Fibroblast of pulmonary artery (primary cell): Measurements from ENCODE around the gene KHDC1.
"Not testable (repeated sequence)": the region's sequence is repeated elsewhere in the genome, so short reads cannot be mapped to it uniquely, and the experiment has no call there.

Experiments used
- DNase-seq: peaks from one replicate; pipeline ENCODE4 v3.0.0-alpha.2; 2010; ENCODE audit warnings: low read depth
- H3K4me3 ChIP-seq: replicated peaks from 2 replicates; pipeline ENCODE4 v1.5.1; 2011; ENCODE audit warnings: low read depth, mild to moderate bottlenecking, control low read depth, low read length, moderate library complexity
- CTCF ChIP-seq: IDR thresholded peaks from 2 replicates; pipeline ENCODE4 v1.5.1; 2011; ENCODE audit warnings: mild to moderate bottlenecking, control low read depth, low read length, inconsistent platforms; ENCODE audit errors: missing control alignments

KHDC1 gene, protein sequence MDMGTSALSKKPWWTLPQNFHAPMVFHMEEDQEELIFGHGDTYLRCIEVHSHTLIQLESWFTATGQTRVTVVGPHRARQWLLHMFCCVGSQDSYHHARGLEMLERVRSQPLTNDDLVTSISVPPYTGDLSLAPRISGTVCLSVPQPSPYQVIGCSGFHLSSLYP

GRCh38 chr6:73262671-73263569 is at the start of gene KHDC1:
Gene KHDC1 (minus strand): TSS chr6:73263196. CDS start chr6:73242517, 20,679 bp downstream.
- DNase-seq: peak; percentile 48
- H3K4me3 ChIP-seq: peak within 1 kb of the TSS; percentile 65
- peak; percentile 4 for TF ChIP-seq CTCF

- DNase-seq: not testable (repeated sequence)
- H3K4me3 ChIP-seq: peak overlapping the region; percentile 82
Measured at GRCh38 chr6:73310503-73310845, 47.5 kb upstream of the KHDC1 start.

- TF ChIP-seq CTCF: peak; percentile 55
- DNase-seq: peak; percentile 59
- H3K4me3 ChIP-seq: peak overlapping the region; percentile 82
Measured at GRCh38 chr6:73309785-73310502, 46.9 kb upstream of the KHDC1 start.

GRCh38 chr6:73309535-73309784 is 46.5 kb upstream of the KHDC1 start:
- DNase-seq: no peak
- TF ChIP-seq CTCF: no peak
- H3K4me3 ChIP-seq: peak overlapping the region; percentile 82

DNA sequence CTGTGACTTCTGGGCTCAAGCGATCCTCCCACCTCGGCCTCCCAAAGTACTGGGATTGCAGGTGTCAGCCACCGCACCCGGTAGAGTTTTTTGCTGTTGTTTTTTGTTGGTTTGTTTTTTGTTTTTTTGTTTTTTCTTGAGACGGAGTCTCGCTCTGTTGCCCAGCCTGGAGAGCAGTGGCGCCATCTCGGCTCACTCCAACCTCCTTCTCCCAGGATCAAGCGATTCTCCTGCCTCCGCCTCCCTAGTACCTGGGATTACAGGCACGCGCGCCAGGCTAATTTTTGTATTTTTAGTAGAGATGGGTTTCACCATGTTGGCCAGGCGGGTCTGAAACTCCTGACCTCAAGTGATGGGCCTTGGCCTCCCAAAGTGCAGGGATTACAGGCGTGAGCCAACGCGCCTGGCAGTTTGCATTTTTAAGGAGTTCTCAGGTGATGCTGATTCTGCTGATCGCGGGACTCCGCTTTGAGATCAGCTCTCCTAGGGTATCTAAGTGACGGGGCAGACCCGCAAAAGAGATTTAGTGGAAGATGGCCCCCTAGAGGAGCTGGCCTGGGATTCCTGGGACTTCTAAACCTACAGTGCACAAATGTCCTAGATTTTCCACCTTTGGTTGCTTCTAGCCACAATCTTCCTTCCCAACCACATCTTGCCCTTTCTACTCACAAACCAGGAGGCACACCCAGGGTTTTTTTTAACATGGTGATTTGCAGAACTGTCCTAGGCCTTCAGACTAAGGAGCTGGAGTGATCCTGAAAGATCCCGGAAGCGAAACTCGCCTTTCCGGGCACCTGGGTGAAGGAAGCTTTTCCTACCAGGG is 45.9 kb upstream of the KHDC1 start:
- H3K4me3 ChIP-seq: peak overlapping the region; percentile 82
- DNase-seq: peak; percentile 30
- peak; percentile 29 for TF ChIP-seq CTCF

DNA sequence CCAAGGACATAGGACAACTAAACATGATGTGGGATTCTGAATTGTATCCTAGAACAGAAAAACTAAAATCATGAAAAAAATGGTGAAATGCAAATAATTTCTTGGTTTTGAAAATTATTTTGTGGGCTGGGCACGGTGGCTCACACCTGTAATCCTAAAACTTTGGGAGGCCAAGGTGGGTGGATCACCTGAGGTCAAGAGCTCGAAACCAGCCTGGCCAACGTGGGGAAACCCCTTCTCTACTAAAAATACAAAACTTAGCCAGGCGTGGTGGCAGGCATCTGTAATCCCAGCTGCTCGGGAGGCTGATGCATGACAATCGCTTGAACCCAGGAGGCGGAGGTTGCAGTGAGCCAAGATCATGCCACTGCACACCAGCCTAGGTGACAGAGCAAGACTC is 40.8 kb upstream of the KHDC1 start:
- H3K4me3 ChIP-seq, DNase-seq: not testable (repeated sequence)

DNA sequence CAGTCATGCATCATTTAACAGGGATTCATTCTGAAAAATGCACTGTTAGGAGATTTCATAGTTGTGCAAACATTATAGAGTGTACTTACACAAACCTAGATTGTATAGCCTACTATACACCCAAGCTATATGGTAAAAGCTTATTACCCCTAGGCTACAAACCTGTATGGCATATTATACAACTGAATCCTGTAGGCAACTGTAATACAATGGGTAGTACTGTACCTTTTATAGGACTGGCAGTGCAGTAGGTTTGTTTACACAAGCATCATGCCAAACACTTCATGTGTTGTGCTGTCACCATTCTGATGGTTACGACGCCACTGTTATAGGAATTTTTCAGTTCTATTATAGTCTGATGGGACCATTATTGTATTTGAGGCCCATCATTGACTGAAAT is 39.3 kb upstream of the KHDC1 start:
- no peak overlapping the region for H3K4me3 ChIP-seq
- no peak for TF ChIP-seq CTCF

More for the DNA sequence above, 39.3 kb upstream of the KHDC1 start:
- DNase-seq: no peak
